Mucosa of gallbladder (tissue), 1 donor: ENCODE measurements around the gene CLPTM1. TPM values are rescaled to one million over a fixed set of nuclear protein-coding genes. Genes with fewer than 3 reads are reported as not detected.
"Not testable (repeated sequence)": the region's sequence is repeated elsewhere in the genome, so short reads cannot be mapped to it uniquely, and the experiment has no call there.

Experiments used
- DNase-seq: peaks from one replicate; pipeline ENCODE4 v3.0.0-alpha.2; 2020; ENCODE audit warnings: low spot score
- total RNA-seq: library from RNA; stranded (reverse); gene quantifications from one replicate; pipeline ENCODE4 v1.2.1, GENCODE V29; 2021
- donor health status: DM: no; HTN: no; CAD: no.

The CLPTM1 gene
- total RNA-seq, 1 donor from 2014 or later = 149 TPM

- no peak for DNase-seq
Observed at GRCh38 chr19:44974857-44975256, 19.7 kb downstream of the CLPTM1 start.

DNA sequence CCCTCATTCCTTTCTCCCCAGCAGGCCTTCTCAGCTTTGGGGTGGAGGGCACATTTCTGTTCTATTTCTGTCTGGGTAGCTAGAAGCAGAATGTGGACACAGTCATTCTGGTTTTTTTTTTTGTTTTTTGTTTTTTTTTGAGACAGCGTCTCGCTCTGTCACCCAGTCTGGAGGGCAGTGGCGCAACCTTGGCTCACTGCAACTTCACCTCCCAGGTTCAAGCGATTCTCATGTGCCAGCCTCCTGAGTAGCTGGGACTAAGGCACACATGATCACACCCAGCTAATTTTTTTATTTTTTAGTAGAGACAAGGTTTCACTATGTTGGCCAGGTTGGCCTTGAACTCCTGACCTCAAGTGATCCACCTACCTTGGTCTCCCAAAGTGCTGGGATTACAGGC lies 20.3 kb downstream of the CLPTM1 start:
- no peak for DNase-seq

DNA sequence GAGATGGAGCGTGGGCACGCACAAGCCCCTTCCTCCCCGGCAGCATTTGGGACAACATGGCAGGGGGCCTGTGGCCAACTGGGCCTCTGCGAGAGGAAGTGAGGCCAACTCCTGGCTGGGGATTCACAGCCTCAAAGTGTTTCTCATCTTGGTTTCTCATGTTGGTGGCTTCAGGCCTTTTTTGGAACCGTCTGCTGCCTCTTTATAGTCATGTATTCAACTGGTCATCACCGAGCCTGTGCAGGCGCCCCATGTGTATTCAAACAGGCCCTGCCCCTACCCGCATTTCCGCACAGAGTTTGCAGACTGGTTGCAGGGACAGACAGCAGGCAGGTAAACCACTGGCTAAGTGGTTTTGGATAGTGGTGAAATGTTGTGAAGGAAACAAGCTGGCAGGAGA lies 28.8 kb downstream of the CLPTM1 start:
- DNase-seq = no peak

DNA sequence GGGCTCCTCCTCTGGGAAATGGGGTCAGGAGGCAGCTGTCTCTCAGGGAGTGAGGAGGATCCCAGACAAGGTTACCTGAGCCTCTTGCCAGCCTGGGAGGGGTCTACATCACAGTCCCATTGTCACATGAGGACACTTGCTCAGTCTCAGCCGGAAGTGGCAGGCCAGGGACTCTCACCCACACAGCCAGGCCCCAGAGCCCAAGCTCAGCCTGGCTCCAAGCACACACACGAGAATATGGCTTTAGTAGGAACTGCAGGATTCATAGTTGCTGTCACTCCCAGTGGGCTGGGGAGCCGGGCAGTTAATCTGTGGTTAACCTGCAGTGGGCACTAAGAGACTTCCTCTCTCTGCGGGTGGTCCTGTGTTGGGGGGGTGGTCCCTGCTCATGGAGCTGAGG lies 30.3 kb downstream of the CLPTM1 start:
- DNase-seq = no peak

DNA sequence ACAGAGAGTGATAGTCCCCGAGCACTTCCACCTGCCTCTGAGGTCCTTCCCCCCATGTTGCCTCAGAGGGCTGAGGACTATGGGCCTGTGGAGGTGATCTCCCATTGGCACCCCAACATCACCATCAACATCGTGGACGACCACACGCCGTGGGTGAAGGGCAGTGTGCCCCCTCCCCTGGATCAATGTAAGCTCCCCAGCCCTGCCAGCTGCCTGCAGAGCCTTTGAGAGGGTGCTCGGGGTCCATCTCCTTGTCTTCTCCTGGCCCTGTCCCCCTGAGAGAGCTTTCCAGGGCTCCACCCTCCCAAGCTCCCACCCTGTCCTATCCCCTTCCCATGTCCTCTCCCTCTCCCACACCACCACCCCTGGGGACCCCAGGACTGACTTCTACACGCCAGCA lies 31.2 kb downstream of the CLPTM1 start:
- no peak for DNase-seq

DNA sequence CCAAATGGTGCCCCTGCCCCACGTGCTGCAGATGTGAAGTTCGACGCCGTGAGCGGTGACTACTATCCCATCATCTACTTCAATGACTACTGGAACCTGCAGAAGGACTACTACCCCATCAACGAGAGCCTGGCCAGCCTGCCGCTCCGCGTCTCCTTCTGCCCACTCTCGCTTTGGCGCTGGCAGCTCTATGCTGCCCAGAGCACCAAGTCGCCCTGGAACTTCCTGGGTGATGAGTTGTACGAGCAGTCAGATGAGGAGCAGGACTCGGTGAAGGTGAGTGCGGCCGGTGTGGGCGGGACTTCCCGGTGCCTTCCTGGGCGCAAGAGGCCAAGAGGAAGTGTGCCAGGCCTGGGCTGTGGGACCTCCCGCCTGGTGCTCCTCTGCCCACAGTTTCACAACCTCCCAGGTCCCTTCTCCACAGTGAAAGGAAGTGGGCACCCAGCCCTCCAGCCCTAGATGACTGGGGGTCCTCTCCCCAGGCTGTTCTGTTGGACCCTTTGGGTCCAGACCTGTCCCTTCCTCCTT lies 32.0 kb downstream of the CLPTM1 start:
- DNase-seq = no peak

DNA sequence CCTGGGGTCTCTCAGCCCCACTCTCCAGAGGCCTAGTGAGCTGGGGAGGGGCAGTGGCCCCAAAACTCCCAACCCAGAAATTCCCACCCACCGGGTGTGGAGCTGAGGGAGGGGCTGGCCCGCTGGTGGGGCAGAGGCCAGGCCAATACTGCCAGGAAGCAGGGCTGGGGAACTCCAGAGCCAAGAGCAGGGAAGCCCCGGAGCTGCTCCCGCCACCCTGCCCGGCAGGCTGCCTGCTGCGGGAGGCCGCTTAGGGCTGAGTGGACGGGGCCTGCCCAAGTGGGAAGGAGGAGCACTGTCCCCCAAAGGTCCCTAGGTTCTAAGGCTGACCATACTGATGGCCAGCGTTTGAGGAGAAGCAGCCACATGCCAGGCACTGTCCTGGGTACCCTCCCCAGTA lies 33.1 kb downstream of the CLPTM1 start:
- no peak for DNase-seq

GRCh38 chr19:44988896-44989556 lies 33.8 kb downstream of the CLPTM1 start:
- DNase-seq = peak; percentile 44

- DNase-seq = no peak
Observed at GRCh38 chr19:44990459-44990858, 35.3 kb downstream of the CLPTM1 start.

- DNase-seq = no peak
Observed at GRCh38 chr19:44990966-44991365, 35.8 kb downstream of the CLPTM1 start.

DNA sequence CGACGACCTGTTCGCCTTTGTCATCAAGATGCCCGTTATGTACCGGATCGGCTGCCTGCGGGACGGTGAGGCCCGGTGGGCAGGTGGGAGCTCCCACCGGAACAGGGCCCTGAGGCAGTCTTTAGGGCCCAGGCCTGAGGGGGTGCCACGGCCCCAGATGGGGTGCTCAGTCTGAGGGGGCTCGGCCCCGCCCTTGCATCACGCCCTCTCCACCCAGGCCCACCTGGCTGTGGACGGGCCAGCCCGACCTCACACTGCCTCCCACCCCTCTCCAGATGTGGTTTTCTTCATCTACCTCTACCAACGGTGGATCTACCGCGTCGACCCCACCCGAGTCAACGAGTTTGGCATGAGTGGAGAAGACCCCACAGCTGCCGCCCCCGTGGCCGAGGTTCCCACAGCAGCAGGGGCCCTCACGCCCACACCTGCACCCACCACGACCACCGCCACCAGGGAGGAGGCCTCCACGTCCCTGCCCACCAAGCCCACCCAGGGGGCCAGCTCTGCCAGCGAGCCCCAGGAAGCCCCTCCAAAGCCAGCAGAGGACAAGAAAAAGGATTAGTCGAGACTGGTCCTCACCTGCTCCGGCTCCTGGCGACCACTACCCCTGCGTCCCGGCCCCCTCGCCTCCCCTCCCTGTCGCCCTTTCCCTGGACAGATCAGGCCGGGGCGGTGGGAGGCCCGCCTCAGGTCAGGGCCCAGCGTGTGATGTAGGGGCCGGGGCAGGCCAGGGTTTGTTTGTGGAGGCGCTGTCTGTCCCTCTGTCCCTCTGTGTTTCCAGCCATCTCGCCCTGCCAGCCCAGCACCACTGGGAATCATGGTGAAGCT lies 37.4 kb downstream of the CLPTM1 start:
- no peak for DNase-seq

GRCh38 chr19:44993526-44993925 lies 38.3 kb downstream of the CLPTM1 start:
- no peak for DNase-seq

- DNase-seq = no peak
Observed at GRCh38 chr19:44993926-44994537, 38.9 kb downstream of the CLPTM1 start.

GRCh38 chr19:44998025-44998424 lies 42.8 kb downstream of the CLPTM1 start:
- DNase-seq = no peak

- DNase-seq = not testable (repeated sequence)
Observed at GRCh38 chr19:44999131-44999925, 44.1 kb downstream of the CLPTM1 start.

DNA sequence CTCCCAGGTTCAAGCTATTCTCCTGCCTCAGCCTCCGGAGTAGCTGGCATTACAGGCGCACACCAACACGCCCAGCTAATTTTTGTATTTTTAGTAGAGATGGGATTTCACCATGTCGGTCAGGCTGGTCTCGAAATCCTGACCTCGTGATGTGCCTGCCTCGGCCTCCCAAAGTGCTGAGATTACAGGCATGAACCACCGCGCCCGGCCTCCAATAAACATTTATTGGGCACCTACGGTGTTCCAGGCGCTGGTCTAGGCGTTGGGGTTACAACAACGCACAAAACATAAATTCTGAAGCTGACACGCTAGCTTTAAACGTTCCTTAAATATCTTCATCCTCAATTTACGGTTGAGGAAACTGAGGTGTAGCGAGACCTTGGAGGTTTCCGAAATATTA lies 45.5 kb downstream of the CLPTM1 start:
- not testable (repeated sequence) for DNase-seq

DNA sequence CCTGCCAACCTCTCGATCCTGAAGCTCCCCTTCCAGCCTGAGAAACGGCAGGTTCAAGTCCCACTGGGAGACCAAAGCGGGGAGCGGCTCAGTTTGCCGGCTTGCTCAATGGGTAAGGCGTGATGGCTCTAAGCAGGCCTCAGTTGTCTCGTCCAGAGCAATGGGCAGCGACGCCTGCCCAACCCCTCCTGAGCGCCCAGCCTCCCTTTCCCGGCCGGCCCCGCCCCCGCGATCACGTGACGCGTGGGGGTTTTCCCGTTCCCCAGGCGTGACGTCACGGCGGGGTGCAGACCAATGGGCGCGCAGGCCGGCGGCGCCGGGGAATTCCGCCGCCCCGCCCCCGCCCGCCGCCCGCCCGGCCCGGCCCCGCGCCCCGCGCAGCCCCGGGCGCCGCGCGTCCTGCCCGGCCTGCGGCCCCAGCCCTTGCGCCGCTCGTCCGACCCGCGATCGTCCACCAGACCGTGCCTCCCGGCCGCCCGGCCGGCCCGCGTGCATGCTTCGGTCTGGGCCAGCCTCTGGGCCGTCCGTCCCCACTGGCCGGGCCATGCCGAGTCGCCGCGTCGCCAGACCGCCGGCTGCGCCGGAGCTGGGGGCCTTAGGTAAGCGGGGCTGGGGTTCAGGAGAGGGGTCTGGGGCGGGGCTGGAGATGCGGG lies 46.0 kb downstream of the CLPTM1 start, which contains the start of gene RELB:
TSS of gene RELB (plus strand) at position 378 of the 653 bp plus-strand sequence. CDS start at position 494, 116 bp downstream.
- peak; percentile 93 for DNase-seq

- DNase-seq = no peak
Observed at GRCh38 chr19:45003485-45003884, 48.3 kb downstream of the CLPTM1 start.

DNA sequence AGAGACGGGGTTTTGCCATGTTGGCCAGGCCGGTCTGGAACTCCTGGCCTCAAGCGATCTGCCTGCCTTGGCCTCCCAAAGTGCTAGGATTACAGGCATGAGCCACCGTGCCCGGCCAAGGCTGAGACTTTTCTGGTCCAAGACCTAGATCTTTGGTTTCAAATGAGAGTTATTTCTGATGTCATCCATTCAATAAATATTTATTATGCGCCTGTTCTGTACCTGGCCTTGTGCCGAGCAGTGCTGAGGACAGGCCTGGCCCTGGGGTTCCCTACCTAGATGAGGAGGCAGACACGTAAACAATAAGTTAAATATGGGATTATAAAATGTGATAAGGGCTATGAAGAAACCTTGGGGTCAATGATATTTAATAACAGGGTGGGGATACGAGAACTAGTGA lies 50.6 kb downstream of the CLPTM1 start:
- DNase-seq = no peak

DNA sequence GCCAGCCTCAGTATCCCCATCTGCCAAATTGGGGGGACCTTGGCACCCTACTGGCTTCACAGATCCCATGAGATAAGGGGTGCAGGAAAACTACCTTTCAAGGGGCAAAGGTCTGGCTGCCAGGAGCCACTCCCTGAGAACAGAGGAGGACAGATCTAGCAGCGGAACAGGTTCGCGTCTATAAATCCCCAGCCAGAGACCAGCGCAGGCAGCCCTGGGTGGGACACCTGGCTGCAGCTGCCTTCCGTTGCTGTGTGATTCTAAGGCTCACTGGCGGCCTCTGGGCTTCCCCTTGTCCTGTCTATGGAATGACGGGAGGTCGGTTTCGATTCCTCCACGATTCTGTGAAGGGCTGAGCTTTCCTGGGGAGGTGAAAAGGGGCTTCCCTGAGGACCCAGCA lies 53.4 kb downstream of the CLPTM1 start:
- DNase-seq = no peak

DNA sequence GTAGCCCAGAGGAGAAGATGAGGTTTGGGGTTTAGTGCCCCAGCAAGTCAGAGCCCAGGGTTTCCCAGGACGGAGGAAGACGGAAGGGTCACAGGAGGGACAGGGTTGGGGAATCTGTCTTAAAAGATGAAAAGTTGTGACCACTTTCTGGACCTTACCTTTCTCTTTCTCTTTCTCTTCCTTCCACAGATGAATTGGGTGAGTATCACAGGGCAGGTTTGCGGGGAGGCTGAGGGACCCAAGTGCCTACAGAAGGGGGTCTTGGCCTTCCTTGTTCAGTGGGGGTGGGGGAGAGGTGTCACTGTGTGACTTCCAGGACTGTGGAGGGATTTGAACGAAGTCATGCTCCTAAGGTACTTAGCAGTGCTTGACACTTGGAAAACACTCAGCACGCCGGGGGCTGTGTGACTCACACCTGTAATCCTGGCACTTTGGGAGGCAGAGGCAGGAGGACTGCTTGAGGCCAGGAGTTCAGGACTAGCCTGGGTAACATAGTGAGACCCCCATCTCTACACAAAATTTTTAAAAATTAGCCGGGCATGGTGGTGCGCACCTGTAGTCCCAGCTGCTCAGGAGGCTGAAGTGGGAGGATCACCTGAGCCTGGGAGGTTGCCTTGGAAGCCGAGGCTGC lies 54.6 kb downstream of the CLPTM1 start:
- DNase-seq = no peak
